ENCODE data around the gene TBC1D2B. TPM values are rescaled to one million over a fixed set of nuclear protein-coding genes. Genes with fewer than 3 reads are reported as not detected.
"Not testable (repeated sequence)": the region's sequence is repeated elsewhere in the genome, so short reads cannot be mapped to it uniquely, and the experiment has no call there.

The TBC1D2B gene
- total RNA-seq, 1 experiment from 2014 or later = 5.2 TPM

- DNase-seq (ENCODE audit: low read depth); in situ Hi-C loops (cut with HindIII; ENCODE audit: low pct_unique_long_range_greater_than_20kb, low sequenced_read_pairs): not testable (repeated sequence)
These were observed 126.3 kb downstream of the TBC1D2B start for GRCh38 chr15:77951105-77951786.

- DNase-seq (ENCODE audit: low read depth); in situ Hi-C loops (cut with HindIII; ENCODE audit: low pct_unique_long_range_greater_than_20kb, low sequenced_read_pairs): not testable (repeated sequence)
These were observed 127.0 kb downstream of the TBC1D2B start for GRCh38 chr15:77950470-77950869.

- no peak for DNase-seq (ENCODE audit: low read depth)
- in situ Hi-C loops (cut with HindIII; ENCODE audit: low pct_unique_long_range_greater_than_20kb, low sequenced_read_pairs) = no loop called here
These were observed 131.9 kb downstream of the TBC1D2B start for GRCh38 chr15:77945566-77945965.

Other genes starting within 250 kb of the TBC1D2B start
- not detected in 2 replicates for gene SH2D7, start 14.8 kb upstream of the TBC1D2B start, total RNA-seq (2014; rRNA removed; shearing (Covaris generic); ENCODE audit: low replicate concordance)
- gene CIB2, start 53.7 kb upstream of the TBC1D2B start, total RNA-seq (2014; rRNA removed; shearing (Covaris generic); ENCODE audit: low replicate concordance) = 0.30 and 2.6 TPM in 2 replicates
- 19.6 and 43.8 TPM in 2 replicates for gene IDH3A, start 71.7 kb upstream of the TBC1D2B start, total RNA-seq (2014; rRNA removed; shearing (Covaris generic); ENCODE audit: low replicate concordance)
- not detected in 2 replicates for gene ACSBG1, start 156.9 kb upstream of the TBC1D2B start, total RNA-seq (2014; rRNA removed; shearing (Covaris generic); ENCODE audit: low replicate concordance)
- not detected in 2 replicates for gene DNAJA4, start 186.9 kb upstream of the TBC1D2B start, total RNA-seq (2014; rRNA removed; shearing (Covaris generic); ENCODE audit: low replicate concordance)
- 58.7 and 90.7 TPM in 2 replicates for gene SKIC8, start 221.9 kb upstream of the TBC1D2B start, total RNA-seq (2014; rRNA removed; shearing (Covaris generic); ENCODE audit: low replicate concordance)

Measured in Caki2 (cell line).